ENCODE measurements around the gene RAET1L.

DNA sequence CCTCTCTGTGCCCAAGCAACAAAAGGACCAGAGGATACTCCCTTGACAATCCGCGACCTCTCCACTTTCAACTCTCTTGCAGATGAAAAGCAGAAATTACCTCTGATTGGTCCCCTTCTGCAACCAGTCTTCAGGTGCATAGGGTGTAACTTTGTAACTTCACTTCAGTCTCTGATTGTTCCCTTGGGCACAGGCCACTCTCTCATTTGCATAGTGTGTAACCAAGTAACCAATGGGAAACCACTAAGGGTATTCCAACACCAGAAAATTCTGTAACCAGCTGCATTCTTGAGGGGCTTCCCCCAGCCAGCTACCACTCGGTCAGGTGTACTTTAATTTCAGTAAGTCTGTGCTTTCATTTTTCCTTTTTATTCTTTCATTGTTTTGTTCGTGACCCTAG is 4.4 kb upstream of the RAET1L start:
- no peak for TF ChIP-seq POLR2A (IDR thresholded peaks at IDR 0.05)
- TF ChIP-seq, protein P1, sequence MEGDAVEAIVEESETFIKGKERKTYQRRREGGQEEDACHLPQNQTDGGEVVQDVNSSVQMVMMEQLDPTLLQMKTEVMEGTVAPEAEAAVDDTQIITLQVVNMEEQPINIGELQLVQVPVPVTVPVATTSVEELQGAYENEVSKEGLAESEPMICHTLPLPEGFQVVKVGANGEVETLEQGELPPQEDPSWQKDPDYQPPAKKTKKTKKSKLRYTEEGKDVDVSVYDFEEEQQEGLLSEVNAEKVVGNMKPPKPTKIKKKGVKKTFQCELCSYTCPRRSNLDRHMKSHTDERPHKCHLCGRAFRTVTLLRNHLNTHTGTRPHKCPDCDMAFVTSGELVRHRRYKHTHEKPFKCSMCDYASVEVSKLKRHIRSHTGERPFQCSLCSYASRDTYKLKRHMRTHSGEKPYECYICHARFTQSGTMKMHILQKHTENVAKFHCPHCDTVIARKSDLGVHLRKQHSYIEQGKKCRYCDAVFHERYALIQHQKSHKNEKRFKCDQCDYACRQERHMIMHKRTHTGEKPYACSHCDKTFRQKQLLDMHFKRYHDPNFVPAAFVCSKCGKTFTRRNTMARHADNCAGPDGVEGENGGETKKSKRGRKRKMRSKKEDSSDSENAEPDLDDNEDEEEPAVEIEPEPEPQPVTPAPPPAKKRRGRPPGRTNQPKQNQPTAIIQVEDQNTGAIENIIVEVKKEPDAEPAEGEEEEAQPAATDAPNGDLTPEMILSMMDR (IDR thresholded peaks at IDR 0.05) = no peak

Measured in adrenal gland (tissue), 5 donors.